NT2/D1 (cell line): ENCODE measurements around the gene USH2A.

Source experiments
- DNase-seq: peaks from one replicate; pipeline ENCODE4 v3.0.0-alpha.2; 2011; ENCODE audit warnings: low read depth, low spot score
- H3K27me3 ChIP-seq: 2 replicates; pipeline ENCODE4 v1.6.0; 2011; ENCODE audit warnings: mild to moderate bottlenecking; ENCODE audit not compliant: insufficient read length, insufficient read depth
- H3K36me3 ChIP-seq: 2 replicates; pipeline ENCODE4 v1.6.1; 2011; ENCODE audit warnings: mild to moderate bottlenecking, low read length, mixed read lengths; ENCODE audit not compliant: insufficient read depth, insufficient read length
- H3K4me1 ChIP-seq: 2 replicates; pipeline ENCODE4 v1.5.1; 2011; ENCODE audit not compliant: insufficient read depth, insufficient read length
- H3K4me3 ChIP-seq: 2 replicates; pipeline ENCODE4 v1.5.1; 2011; ENCODE audit warnings: low read depth; ENCODE audit not compliant: insufficient read length
- H3K9ac ChIP-seq: 2 replicates; pipeline ENCODE4 v1.6.0; 2011; ENCODE audit warnings: low read depth; ENCODE audit not compliant: insufficient read length
- H3K9me3 ChIP-seq: 2 replicates; pipeline ENCODE4 v1.5.1; 2011; ENCODE audit warnings: mild to moderate bottlenecking, low read length; ENCODE audit not compliant: insufficient read depth
- SUZ12 ChIP-seq: IDR thresholded peaks from 2 replicates; pipeline ENCODE4 v1.6.1; 2011; ENCODE audit not compliant: insufficient read length, insufficient read depth; ENCODE audit errors: extremely low read depth
- YY1 ChIP-seq: IDR thresholded peaks from 2 replicates; pipeline ENCODE4 v1.6.1; 2011; ENCODE audit not compliant: insufficient read length, insufficient read depth
- ZNF274 ChIP-seq: IDR thresholded peaks from 2 replicates; pipeline ENCODE4 v1.6.1; 2011; ENCODE audit warnings: mild to moderate bottlenecking, low read depth, low read length

The USH2A gene

GRCh38 chr1:215932558-215932957, 490.7 kb downstream of the USH2A start:
- Histone ChIP-seq H3K4me3 (no peak overlapping the region), H3K9ac (no peak overlapping the region), H3K27me3 (no peaks in the 10 kb centered on the region), H3K9me3 (no peaks in the 10 kb centered on the region), H3K36me3 (no peaks in the 10 kb centered on the region), H3K4me1 (no peaks in the 10 kb centered on the region)
- no peak for DNase-seq
- TF ChIP-seq ZNF274 (no peak), SUZ12 (no peak), YY1 (no peak)

- Histone ChIP-seq H3K4me3 (no peak overlapping the region), H3K36me3 (no peaks in the 10 kb centered on the region), H3K9me3 (no peaks in the 10 kb centered on the region), H3K4me1 (no peaks in the 10 kb centered on the region), H3K27me3 (no peaks in the 10 kb centered on the region), H3K9ac (no peak overlapping the region)
- no peak for DNase-seq
- TF ChIP-seq SUZ12, result no peak
- no peak for TF ChIP-seq YY1
- TF ChIP-seq ZNF274, result no peak
These were observed 496.6 kb downstream of the USH2A start for GRCh38 chr1:215926670-215927069.

- TF ChIP-seq SUZ12, result no peak
- TF ChIP-seq ZNF274, result no peak
- TF ChIP-seq YY1, result no peak
- no peaks in the 10 kb centered on the region for H3K9me3 ChIP-seq
- no peaks in the 10 kb centered on the region for H3K4me1 ChIP-seq
- H3K4me3 ChIP-seq, result no peak overlapping the region
- no peaks in the 10 kb centered on the region for H3K36me3 ChIP-seq
- no peaks in the 10 kb centered on the region for H3K27me3 ChIP-seq
- DNase-seq, result no peak
- no peak overlapping the region for H3K9ac ChIP-seq
These were observed 500.0 kb downstream of the USH2A start for GRCh38 chr1:215923129-215923824.

- no peak for DNase-seq
- no peak overlapping the region for H3K4me3 ChIP-seq
- H3K36me3 ChIP-seq, result no peaks in the 10 kb centered on the region
- no peaks in the 10 kb centered on the region for H3K27me3 ChIP-seq
- no peaks in the 10 kb centered on the region for H3K9me3 ChIP-seq
- H3K9ac ChIP-seq, result no peak overlapping the region
- TF ChIP-seq ZNF274 (no peak), YY1 (no peak), SUZ12 (no peak)
- H3K4me1 ChIP-seq, result no peaks in the 10 kb centered on the region
These were observed 511.8 kb downstream of the USH2A start for GRCh38 chr1:215911406-215911968.

- no peak overlapping the region for H3K9ac ChIP-seq
- H3K27me3 ChIP-seq, result no peaks in the 10 kb centered on the region
- TF ChIP-seq SUZ12, result no peak
- TF ChIP-seq ZNF274, result no peak
- no peak for TF ChIP-seq YY1
- no peaks in the 10 kb centered on the region for H3K4me1 ChIP-seq
- DNase-seq, result no peak
- H3K36me3 ChIP-seq, result no peaks in the 10 kb centered on the region
- H3K4me3 ChIP-seq, result no peak overlapping the region
- no peaks in the 10 kb centered on the region for H3K9me3 ChIP-seq
These were observed 517.6 kb downstream of the USH2A start for GRCh38 chr1:215905493-215906115.

- TF ChIP-seq YY1 (no peak), ZNF274 (no peak), SUZ12 (no peak)
- no peak overlapping the region for H3K9ac ChIP-seq
These were observed 522.6 kb downstream of the USH2A start for GRCh38 chr1:215900684-215901083.

GRCh38 chr1:215899901-215900300, 523.3 kb downstream of the USH2A start:
- Histone ChIP-seq H3K4me3 (no peak overlapping the region), H3K9ac (no peak overlapping the region), H3K27me3 (no peaks in the 10 kb centered on the region), H3K4me1 (no peaks in the 10 kb centered on the region), H3K9me3 (no peaks in the 10 kb centered on the region), H3K36me3 (no peaks in the 10 kb centered on the region)
- DNase-seq, result no peak
- TF ChIP-seq YY1 (no peak), SUZ12 (no peak), ZNF274 (no peak)

More at GRCh38 chr1:215900684-215901083, 522.6 kb downstream of the USH2A start:
- no peak for DNase-seq
- H3K4me3 ChIP-seq, result no peak overlapping the region
- no peaks in the 10 kb centered on the region for H3K36me3 ChIP-seq
- H3K9me3 ChIP-seq, result no peaks in the 10 kb centered on the region
- no peaks in the 10 kb centered on the region for H3K27me3 ChIP-seq
- H3K4me1 ChIP-seq, result no peaks in the 10 kb centered on the region

GRCh38 chr1:215895893-215896292, 527.4 kb downstream of the USH2A start:
- Histone ChIP-seq H3K9me3 (no peaks in the 10 kb centered on the region), H3K36me3 (no peaks in the 10 kb centered on the region), H3K9ac (no peak overlapping the region), H3K27me3 (no peaks in the 10 kb centered on the region), H3K4me1 (no peaks in the 10 kb centered on the region), H3K4me3 (no peak overlapping the region)
- DNase-seq, result no peak
- TF ChIP-seq YY1 (no peak), ZNF274 (no peak), SUZ12 (no peak)
